ENCODE results near the gene OXSR1. TPM values are rescaled to one million over a fixed set of nuclear protein-coding genes. Genes with fewer than 3 reads are reported as not detected.

OXSR1 gene
- total and polyA plus RNA-seq, 7 donors, result 26.4 to 60.1 (median 47.4) TPM

DNA sequence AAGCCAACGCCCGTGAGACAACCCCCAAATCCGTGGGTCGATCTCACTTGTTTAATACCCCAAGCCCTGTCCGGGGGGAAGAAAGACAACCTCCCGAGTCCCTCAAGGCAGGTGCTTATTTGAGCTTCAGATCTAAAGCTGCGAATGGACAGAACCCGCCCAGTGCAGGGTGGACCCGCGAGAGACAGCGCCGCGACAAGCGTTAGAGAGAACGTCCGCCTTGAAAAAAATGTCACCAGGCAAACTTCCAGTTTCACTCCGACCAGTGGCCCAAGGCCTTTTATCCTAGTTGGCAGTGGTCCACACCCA, 740 bp upstream of the OXSR1 start:
- TF ChIP-seq, protein P1, sequence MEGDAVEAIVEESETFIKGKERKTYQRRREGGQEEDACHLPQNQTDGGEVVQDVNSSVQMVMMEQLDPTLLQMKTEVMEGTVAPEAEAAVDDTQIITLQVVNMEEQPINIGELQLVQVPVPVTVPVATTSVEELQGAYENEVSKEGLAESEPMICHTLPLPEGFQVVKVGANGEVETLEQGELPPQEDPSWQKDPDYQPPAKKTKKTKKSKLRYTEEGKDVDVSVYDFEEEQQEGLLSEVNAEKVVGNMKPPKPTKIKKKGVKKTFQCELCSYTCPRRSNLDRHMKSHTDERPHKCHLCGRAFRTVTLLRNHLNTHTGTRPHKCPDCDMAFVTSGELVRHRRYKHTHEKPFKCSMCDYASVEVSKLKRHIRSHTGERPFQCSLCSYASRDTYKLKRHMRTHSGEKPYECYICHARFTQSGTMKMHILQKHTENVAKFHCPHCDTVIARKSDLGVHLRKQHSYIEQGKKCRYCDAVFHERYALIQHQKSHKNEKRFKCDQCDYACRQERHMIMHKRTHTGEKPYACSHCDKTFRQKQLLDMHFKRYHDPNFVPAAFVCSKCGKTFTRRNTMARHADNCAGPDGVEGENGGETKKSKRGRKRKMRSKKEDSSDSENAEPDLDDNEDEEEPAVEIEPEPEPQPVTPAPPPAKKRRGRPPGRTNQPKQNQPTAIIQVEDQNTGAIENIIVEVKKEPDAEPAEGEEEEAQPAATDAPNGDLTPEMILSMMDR (IDR thresholded peaks at IDR 0.05), result no peak
- no peaks in the 10 kb centered on the region for H3K27me3 ChIP-seq (ENCODE audit: insufficient read depth in 3 of 3, low read length in 2 of 3)
- DNase-seq, result no peak
- peak overlapping the region; percentile 99 for H3K27ac ChIP-seq
- no peaks in the 10 kb centered on the region for H3K36me3 ChIP-seq (ENCODE audit: insufficient read depth in 1 of 2, low read depth in 1 of 2)
- intact Hi-C loops (cut with DNase I), result loop anchor here in 1 of 2 donors (10.0 kb wide), 1 partner anchor 1170 kb away; the partner anchor contains the start of genes EPM2AIP1 and MLH1
- H3K4me3 ChIP-seq, result peak overlapping the region; percentile 92
- no peak for ATAC-seq
- H3K9me3 ChIP-seq, result no peaks in the 10 kb centered on the region
- WGBS, 3 donors, result 0 to 2% (median 1%) methylated on average over 17 of the region's 17 CpGs
- peaks cover 29% of the 10 kb centered on the region for H3K4me1 ChIP-seq

DNA sequence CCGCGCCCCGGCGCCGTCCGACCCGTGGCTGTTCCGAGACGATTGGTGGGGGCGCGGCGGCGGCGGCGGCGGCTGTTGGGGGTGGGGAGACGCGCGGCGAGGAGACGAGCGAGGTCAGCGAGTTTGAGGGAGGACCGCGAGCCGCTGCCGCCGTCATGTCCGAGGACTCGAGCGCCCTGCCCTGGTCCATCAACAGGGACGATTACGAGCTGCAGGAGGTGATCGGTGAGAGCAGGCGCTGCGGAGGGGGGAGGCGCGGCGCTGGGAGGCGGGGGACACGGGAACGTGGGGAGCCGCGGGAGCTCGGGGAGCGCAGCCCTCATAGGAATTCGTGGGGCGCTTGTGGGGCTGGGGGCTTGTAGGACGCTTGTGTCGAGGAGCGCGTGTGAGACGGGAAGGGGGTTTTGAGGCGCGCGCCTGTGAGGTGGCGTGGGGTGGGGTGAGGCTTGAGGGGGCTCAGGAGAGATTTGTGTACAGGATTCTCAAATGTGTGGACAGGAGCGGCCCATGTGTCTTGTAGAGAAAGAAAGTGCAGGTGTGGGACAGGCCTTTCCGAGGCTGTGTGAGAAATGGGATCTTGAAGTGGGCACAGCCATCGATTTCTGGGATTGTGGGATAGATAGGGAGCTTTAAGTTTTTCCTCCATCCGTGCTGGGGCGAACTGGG, 518 bp downstream of the OXSR1 start:
- DNase-seq (no peak), ATAC-seq (peak; percentile 49 to 62 (median 57))
- no peaks in the 10 kb centered on the region for H3K27me3 ChIP-seq (ENCODE audit: insufficient read depth in 3 of 3, low read length in 2 of 3)
- peak overlapping the region; percentile 99 for H3K27ac ChIP-seq
- peaks cover 34% of the 10 kb centered on the region for H3K4me1 ChIP-seq
- no peaks in the 10 kb centered on the region for H3K9me3 ChIP-seq
- intact Hi-C loops (cut with DNase I), result loop anchor here in 1 of 2 donors (2.0 to 10.0 kb wide), 2 partner anchors 29 to 1171 kb away; partner anchors contain the start of genes ACAA1, EPM2AIP1 and MLH1
- H3K4me3 ChIP-seq, result peak overlapping the region; percentile 92
- WGBS, 3 donors, result 0 to 2% (median 1%) methylated on average over 39 to 62 of the region's 62 CpGs
- TF ChIP-seq, protein P1 (IDR thresholded peaks at IDR 0.05), result no peak
- H3K36me3 ChIP-seq (ENCODE audit: insufficient read depth in 1 of 2, low read depth in 1 of 2), result no peaks in the 10 kb centered on the region

DNA sequence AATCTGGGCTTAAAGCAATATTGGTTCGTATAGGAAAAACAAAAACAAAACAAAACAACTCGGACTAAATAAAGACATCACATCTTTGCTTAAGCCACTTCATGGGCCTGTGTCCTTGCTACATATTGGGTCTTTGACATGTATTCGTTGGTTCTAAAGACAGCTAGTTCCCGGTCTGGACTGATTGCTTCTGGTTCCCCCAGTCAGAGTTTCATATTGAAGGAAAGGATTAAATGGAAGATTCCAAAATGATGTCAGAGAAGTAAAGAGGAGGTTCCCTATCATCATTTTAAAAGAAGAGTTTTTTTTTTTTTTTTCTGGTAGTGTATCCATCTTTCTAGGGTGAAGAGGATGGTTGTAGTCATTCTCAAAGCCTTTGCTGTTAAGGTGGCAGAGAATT, 2.3 kb downstream of the OXSR1 start:
- intact Hi-C loops (cut with DNase I), result loop anchor here in 1 of 2 donors (2.0 to 10.0 kb wide), 2 partner anchors 31 to 1173 kb away; partner anchors contain the start of genes ACAA1, EPM2AIP1 and MLH1
- Histone ChIP-seq H3K27me3 (ENCODE audit: insufficient read depth in 3 of 3, low read length in 2 of 3) (no peaks in the 10 kb centered on the region), H3K4me1 (peaks cover 43% of the 10 kb centered on the region), H3K9me3 (no peaks in the 10 kb centered on the region), H3K4me3 (peak overlapping the region; percentile 92), H3K27ac (no peak overlapping the region), H3K36me3 (ENCODE audit: insufficient read depth in 1 of 2, low read depth in 1 of 2) (no peaks in the 10 kb centered on the region)
- TF ChIP-seq, protein P1 (IDR thresholded peaks at IDR 0.05), result no peak
- DNase-seq (no peak), ATAC-seq (no peak)
- WGBS, 3 donors, result 77 to 81% (median 79%) methylated on average over 4 of the region's 4 CpGs

DNA sequence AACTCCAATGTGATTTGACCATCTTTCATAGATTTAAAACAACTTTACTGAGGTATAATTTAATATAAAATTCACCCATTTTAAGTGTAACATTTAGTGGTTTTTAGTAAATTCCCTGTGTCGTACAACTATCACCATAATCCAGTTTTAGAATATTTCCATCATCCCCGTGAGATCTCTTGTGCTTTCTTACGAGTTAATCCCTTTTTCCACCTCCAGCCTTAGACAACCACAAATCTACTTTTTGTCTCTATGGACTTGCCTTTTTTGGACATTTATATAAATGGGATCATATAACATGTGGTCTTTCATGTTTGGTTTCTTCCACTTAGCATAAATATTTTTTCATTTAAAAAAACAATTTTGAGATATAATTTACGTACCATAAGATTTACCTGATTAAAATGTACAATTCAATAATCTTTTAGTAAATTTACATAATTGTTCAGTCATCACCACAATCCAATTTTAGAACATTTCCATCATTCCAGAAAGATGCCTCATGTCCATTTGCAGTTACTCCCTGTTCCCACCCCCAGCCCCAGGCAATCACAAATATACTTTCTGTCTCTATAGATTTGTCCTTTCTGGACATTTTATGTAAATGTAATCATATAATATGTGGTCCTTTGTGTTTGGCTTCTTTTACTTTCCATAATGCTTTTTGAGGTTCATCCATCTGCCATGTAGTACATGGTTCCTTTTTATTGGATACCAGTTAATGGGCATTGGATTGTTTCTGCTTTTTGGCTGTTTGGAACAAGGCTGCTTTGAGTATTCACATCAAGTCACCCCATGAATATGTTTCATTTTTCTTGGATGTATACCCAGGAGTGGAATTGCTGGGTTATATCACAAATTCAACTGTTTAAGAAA, 3.1 kb downstream of the OXSR1 start:
- Histone ChIP-seq H3K4me1 (peaks cover 43% of the 10 kb centered on the region), H3K27me3 (ENCODE audit: insufficient read depth in 3 of 3, low read length in 2 of 3) (no peaks in the 10 kb centered on the region), H3K27ac (no peak overlapping the region), H3K9me3 (no peaks in the 10 kb centered on the region), H3K4me3 (no peak overlapping the region), H3K36me3 (ENCODE audit: insufficient read depth in 1 of 2, low read depth in 1 of 2) (no peaks in the 10 kb centered on the region)
- DNase-seq, result no peak
- TF ChIP-seq, protein P1 (IDR thresholded peaks at IDR 0.05), result no peak
- no peak for ATAC-seq
- intact Hi-C loops (cut with DNase I), result loop anchor here in 1 of 2 donors (10.0 kb wide), 1 partner anchor 1174 kb away; the partner anchor contains the start of genes EPM2AIP1 and MLH1
- WGBS, 3 donors, result 88 to 97% (median 91%) methylated on average over 4 of the region's 4 CpGs

Data from psoas muscle (tissue), 8 donors.